Measurements from ENCODE around the gene PDZD4.

DNA sequence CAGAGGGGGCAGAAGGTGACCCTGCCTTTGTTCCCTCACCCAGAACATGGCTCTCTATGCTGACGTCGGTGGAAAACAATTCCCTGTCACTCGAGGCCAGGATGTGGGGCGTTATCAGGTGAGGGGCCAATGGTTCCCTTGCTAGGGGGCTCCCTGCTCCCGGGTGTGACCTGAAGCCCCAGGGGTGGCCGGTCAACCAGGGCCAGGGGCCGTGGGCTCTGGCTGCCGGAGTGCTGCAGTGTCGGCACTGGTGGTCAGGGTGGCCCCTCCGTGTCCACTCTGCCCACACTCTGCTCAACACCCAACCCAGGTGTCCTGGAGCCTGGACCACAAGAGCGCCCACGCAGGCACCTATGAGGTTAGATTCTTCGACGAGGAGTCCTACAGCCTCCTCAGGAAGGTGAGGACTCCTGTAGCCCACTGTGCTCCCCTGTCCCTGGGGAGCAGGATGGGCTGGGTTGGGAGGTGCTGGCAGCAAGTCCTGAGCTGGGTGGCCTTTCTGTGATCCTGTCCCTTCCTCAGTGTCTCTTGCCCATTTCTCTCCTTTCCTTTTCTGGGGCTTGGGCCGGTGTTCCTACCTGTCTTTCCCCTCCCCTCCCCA is 32.8 kb downstream of the PDZD4 start:
- TF ChIP-seq EP300 (IDR thresholded peaks at IDR 0.05) (no peak), POLR2A (IDR thresholded peaks at IDR 0.05; ENCODE audit: low read depth) (no peak)
- TF ChIP-seq, protein P1, sequence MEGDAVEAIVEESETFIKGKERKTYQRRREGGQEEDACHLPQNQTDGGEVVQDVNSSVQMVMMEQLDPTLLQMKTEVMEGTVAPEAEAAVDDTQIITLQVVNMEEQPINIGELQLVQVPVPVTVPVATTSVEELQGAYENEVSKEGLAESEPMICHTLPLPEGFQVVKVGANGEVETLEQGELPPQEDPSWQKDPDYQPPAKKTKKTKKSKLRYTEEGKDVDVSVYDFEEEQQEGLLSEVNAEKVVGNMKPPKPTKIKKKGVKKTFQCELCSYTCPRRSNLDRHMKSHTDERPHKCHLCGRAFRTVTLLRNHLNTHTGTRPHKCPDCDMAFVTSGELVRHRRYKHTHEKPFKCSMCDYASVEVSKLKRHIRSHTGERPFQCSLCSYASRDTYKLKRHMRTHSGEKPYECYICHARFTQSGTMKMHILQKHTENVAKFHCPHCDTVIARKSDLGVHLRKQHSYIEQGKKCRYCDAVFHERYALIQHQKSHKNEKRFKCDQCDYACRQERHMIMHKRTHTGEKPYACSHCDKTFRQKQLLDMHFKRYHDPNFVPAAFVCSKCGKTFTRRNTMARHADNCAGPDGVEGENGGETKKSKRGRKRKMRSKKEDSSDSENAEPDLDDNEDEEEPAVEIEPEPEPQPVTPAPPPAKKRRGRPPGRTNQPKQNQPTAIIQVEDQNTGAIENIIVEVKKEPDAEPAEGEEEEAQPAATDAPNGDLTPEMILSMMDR (IDR thresholded peaks at IDR 0.05): no peak
